Right lobe of liver (tissue), 4 donors: Measurements from ENCODE around the gene DEPDC4.

Experiments
- CTCF ChIP-seq, 4 donors: fragments of 200-600 bp in 3 of 4; fragments of 450-650 bp in 1 of 4; IDR thresholded peaks; one replicate each; pipeline versions ENCODE4 v1.5.1 to v1.8.0; 2016 to 2022; ENCODE audit warnings: antibody characterized with exemption in 4 of 4, mild to moderate bottlenecking in 2 of 4
- POLR2A ChIP-seq: fragments of 450-650 bp; IDR thresholded peaks from one replicate; pipeline ENCODE4 v1.6.1; 2017; ENCODE audit warnings: antibody characterized with exemption, mild to moderate bottlenecking
- donor health status: DM: no; HTN: no; CAD: no.
- donor health status: DM: no; HTN: no; CAD: no.
- donor health status: DM: no; HTN: yes; CAD: no.

- no peak for TF ChIP-seq CTCF (IDR thresholded peaks at IDR 0.05)
- no peak for TF ChIP-seq POLR2A
Observed at GRCh38 chr12:100221523-100221922, 45.4 kb downstream of the DEPDC4 start.
